Measurements from ENCODE around the gene TAF15.

Gene TAF15

DNA sequence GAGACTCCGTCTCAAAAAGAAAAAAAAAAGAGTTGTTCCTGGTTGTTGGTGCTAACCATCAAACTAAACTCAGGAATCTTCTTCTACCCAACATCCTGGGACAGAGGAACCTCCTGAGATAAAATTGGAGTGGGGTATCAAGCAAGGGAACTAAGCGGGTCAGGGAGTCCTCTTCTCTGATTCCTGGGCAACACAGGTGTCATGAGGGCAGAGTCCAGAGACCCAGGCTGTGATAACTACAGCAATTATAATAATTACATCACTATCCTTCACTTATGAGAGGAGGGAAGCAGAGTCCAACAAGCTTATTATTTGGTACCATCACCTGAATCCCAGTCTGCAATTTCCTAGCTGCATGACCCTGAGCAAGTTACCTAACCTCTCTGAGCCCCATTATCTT is 40.5 kb upstream of the TAF15 start:
- H3K36me3 ChIP-seq (ENCODE audit: insufficient read depth, low read length), result no peaks in the 10 kb centered on the region
- H3K4me2 ChIP-seq (ENCODE audit: low read depth, low read length, poor library complexity, severe bottlenecking), result no peak overlapping the region
- no peaks in the 10 kb centered on the region for H3K27me3 ChIP-seq (ENCODE audit: insufficient read depth, low read length, poor library complexity, severe bottlenecking)
- peaks cover 15% of the 10 kb centered on the region for H3K4me1 ChIP-seq (ENCODE audit: insufficient read depth, low read length, poor library complexity, severe bottlenecking)
- no peaks in the 10 kb centered on the region for H4K20me1 ChIP-seq (ENCODE audit: insufficient read depth, low read length, poor library complexity, severe bottlenecking)
- no peaks in the 10 kb centered on the region for H3K9me2 ChIP-seq (replicated peaks; ENCODE audit: low read depth, low read length)
- H3K79me2 ChIP-seq (ENCODE audit: insufficient read depth, low read length), result no peaks in the 10 kb centered on the region
- no peak overlapping the region for H3K9ac ChIP-seq (ENCODE audit: low read depth, low read length, poor library complexity, severe bottlenecking)
- no peak overlapping the region for H2AFZ ChIP-seq (ENCODE audit: low read length)
- H3K4me3 ChIP-seq (ENCODE audit: low read length, poor library complexity, severe bottlenecking), result no peak overlapping the region
- H3K9me3 ChIP-seq (ENCODE audit: insufficient read depth, low read depth, low read length), result no peaks in the 10 kb centered on the region
- no peaks in the 10 kb centered on the region for H3F3A ChIP-seq (ENCODE audit: low read depth)
- no peak for TF ChIP-seq EZH2phosphoT487 (IDR thresholded peaks at IDR 0.05; ENCODE audit: borderline replicate concordance)
- TF ChIP-seq, protein P1, sequence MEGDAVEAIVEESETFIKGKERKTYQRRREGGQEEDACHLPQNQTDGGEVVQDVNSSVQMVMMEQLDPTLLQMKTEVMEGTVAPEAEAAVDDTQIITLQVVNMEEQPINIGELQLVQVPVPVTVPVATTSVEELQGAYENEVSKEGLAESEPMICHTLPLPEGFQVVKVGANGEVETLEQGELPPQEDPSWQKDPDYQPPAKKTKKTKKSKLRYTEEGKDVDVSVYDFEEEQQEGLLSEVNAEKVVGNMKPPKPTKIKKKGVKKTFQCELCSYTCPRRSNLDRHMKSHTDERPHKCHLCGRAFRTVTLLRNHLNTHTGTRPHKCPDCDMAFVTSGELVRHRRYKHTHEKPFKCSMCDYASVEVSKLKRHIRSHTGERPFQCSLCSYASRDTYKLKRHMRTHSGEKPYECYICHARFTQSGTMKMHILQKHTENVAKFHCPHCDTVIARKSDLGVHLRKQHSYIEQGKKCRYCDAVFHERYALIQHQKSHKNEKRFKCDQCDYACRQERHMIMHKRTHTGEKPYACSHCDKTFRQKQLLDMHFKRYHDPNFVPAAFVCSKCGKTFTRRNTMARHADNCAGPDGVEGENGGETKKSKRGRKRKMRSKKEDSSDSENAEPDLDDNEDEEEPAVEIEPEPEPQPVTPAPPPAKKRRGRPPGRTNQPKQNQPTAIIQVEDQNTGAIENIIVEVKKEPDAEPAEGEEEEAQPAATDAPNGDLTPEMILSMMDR (conservative IDR thresholded peaks at IDR 0.05; ENCODE audit: low read length), result no peak

DNA sequence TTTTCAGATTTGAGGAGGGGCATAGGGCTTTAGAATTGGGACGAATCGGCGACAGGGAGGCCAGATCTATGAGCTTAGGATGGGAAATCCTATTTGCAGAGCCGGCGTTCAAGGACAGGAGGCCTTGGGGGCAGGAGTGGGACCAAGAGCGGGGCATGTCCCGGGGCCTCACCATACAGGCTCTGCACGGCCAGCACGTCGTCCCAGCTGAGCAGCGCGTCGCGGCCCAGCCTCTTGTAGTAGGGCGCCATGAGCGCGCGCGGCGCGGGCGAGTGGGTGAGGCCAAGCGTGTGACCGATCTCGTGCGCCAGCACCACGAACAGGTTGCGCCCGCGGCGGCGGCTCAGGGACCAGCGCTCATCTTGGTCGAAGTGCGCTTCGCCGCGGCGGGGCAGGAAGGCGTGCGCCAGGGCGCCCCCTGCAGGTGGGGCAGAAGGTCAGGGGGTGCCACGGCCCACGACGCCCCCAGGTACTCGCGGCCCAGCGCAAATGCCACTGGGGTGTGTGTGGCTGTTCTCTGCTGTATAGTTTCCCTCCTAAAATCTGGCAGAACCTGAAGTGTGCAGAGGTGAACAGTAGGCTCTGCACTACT is 39.3 kb upstream of the TAF15 start:
- Histone ChIP-seq H3K4me2 (ENCODE audit: low read depth, low read length, poor library complexity, severe bottlenecking) (no peak overlapping the region), H3K4me1 (ENCODE audit: insufficient read depth, low read length, poor library complexity, severe bottlenecking) (peaks cover 14% of the 10 kb centered on the region), H3K4me3 (ENCODE audit: low read length, poor library complexity, severe bottlenecking) (no peak overlapping the region), H3K79me2 (ENCODE audit: insufficient read depth, low read length) (no peaks in the 10 kb centered on the region), H3F3A (ENCODE audit: low read depth) (no peaks in the 10 kb centered on the region), H2AFZ (ENCODE audit: low read length) (no peak overlapping the region), H3K36me3 (ENCODE audit: insufficient read depth, low read length) (no peaks in the 10 kb centered on the region), H3K9ac (ENCODE audit: low read depth, low read length, poor library complexity, severe bottlenecking) (no peak overlapping the region), H3K9me3 (ENCODE audit: insufficient read depth, low read depth, low read length) (no peaks in the 10 kb centered on the region), H4K20me1 (ENCODE audit: insufficient read depth, low read length, poor library complexity, severe bottlenecking) (no peaks in the 10 kb centered on the region), H3K9me2 (replicated peaks; ENCODE audit: low read depth, low read length) (no peaks in the 10 kb centered on the region), H3K27me3 (ENCODE audit: insufficient read depth, low read length, poor library complexity, severe bottlenecking) (no peaks in the 10 kb centered on the region)
- no peak for TF ChIP-seq EZH2phosphoT487 (IDR thresholded peaks at IDR 0.05; ENCODE audit: borderline replicate concordance)
- TF ChIP-seq, protein P1 (conservative IDR thresholded peaks at IDR 0.05; ENCODE audit: low read length), result peak; percentile 45

DNA sequence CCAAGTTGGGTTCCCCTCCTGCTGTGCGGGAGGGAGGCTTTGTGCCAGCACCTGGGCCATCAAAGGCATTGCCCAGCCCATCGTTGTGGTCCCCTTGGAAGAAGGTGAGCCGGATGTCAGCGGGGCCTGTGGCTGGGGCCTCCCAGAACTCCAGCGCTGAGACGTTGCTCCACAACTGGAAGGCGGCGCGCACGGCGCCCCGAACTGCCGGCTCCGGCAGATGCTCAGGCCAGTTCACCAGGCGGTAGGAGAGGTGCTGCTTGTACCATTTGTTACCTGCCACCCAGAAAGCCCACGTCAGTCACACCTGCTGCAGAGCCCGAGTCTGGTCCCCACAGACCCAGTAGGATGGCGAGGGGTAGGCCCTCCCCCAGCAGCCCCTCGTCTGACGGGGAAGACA is 36.2 kb upstream of the TAF15 start:
- TF ChIP-seq, protein P1 (conservative IDR thresholded peaks at IDR 0.05; ENCODE audit: low read length), result no peak
- TF ChIP-seq EZH2phosphoT487 (IDR thresholded peaks at IDR 0.05; ENCODE audit: borderline replicate concordance), result no peak
- H4K20me1 ChIP-seq (ENCODE audit: insufficient read depth, low read length, poor library complexity, severe bottlenecking), result no peaks in the 10 kb centered on the region
- peaks cover 12% of the 10 kb centered on the region for H3K4me1 ChIP-seq (ENCODE audit: insufficient read depth, low read length, poor library complexity, severe bottlenecking)
- no peak overlapping the region for H2AFZ ChIP-seq (ENCODE audit: low read length)
- H3K9me2 ChIP-seq (replicated peaks; ENCODE audit: low read depth, low read length), result no peaks in the 10 kb centered on the region
- H3K36me3 ChIP-seq (ENCODE audit: insufficient read depth, low read length), result no peaks in the 10 kb centered on the region
- H3K4me3 ChIP-seq (ENCODE audit: low read length, poor library complexity, severe bottlenecking), result no peak overlapping the region
- no peaks in the 10 kb centered on the region for H3F3A ChIP-seq (ENCODE audit: low read depth)
- H3K9ac ChIP-seq (ENCODE audit: low read depth, low read length, poor library complexity, severe bottlenecking), result no peak overlapping the region
- no peaks in the 10 kb centered on the region for H3K9me3 ChIP-seq (ENCODE audit: insufficient read depth, low read depth, low read length)
- no peak overlapping the region for H3K4me2 ChIP-seq (ENCODE audit: low read depth, low read length, poor library complexity, severe bottlenecking)
- H3K79me2 ChIP-seq (ENCODE audit: insufficient read depth, low read length), result no peaks in the 10 kb centered on the region
- no peaks in the 10 kb centered on the region for H3K27me3 ChIP-seq (ENCODE audit: insufficient read depth, low read length, poor library complexity, severe bottlenecking)

Measured in Loucy (cell line).